Adrenal gland (tissue), 5 donors: ENCODE data around the gene LRPAP1.

Source experiments
- CTCF ChIP-seq, 6 experiments: fragments of 450-650 bp in 4 of 6; fragments of 200-600 bp in 2 of 6; sonication (generic) in 1 of 6; IDR thresholded peaks; 1 replicate in 5 of 6; 2 replicates in 1 of 6; pipeline versions ENCODE4 v1.5.1 to v1.8.0; 2016 to 2021; ENCODE audit warnings: antibody characterized with exemption in 6 of 6, mild to moderate bottlenecking in 2 of 6, moderate library complexity in 1 of 6
- POLR2A ChIP-seq, 2 donors: fragments of 450-650 bp; IDR thresholded peaks; one replicate each; pipeline ENCODE4 v1.6.1; 2017; ENCODE audit warnings: antibody characterized with exemption in 2 of 2, mild to moderate bottlenecking in 2 of 2, moderate library complexity in 1 of 2
- donor health status: DM: no; HTN: no; CAD: no.

- TF ChIP-seq CTCF (IDR thresholded peaks at IDR 0.05): no peak
- TF ChIP-seq POLR2A (IDR thresholded peaks at IDR 0.05): no peak
Measured at GRCh38 chr4:3498407-3498806, 33.8 kb downstream of the LRPAP1 start.
